Left renal cortex interstitium (tissue), 4 donors: ENCODE data around the gene NAV2. TPM values are rescaled to one million over a fixed set of nuclear protein-coding genes. Genes with fewer than 3 reads are reported as not detected.

ENCODE experiments used
- DNase-seq, 4 donors: peaks; one replicate each; pipeline ENCODE4 v3.0.0-alpha.2; 2013; ENCODE audit warnings: low read depth in 4 of 4, low spot score in 2 of 4, missing footprints in 1 of 4
- polyA plus RNA-seq, 4 donors: library from polyadenylated mRNA; unstranded; fragments of 120-200 nt; gene quantifications; one replicate each; pipeline ENCODE4 v1.2.1, GENCODE V29; 2013; ENCODE audit not compliant: insufficient read length in 4 of 4

NAV2 gene
- polyA plus RNA-seq, 4 donors = 29.7 to 61.7 (median 39.1) TPM

DNA sequence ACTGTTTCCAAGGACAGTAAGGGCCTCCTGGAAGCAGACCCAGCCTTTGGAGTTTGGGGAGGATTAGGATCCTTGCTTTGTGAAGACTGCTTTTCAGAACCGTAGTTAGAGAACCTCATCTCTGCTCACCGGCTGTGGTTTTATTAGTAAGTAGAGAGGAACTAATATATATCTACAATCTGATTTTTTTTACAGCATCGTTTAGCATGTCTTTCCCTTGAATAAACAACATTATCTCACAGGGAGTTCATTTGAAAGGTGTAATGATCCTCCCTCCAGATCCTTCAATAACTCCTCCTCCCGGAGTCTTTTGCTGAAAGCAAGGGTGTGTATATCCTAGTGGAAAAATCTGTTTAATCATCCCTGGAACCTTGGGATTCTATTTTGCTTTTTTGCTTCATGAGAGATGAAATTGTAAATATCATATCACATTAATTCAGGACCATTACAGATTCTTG is 314.9 kb downstream of the NAV2 start:
- DNase-seq = no peak

DNA sequence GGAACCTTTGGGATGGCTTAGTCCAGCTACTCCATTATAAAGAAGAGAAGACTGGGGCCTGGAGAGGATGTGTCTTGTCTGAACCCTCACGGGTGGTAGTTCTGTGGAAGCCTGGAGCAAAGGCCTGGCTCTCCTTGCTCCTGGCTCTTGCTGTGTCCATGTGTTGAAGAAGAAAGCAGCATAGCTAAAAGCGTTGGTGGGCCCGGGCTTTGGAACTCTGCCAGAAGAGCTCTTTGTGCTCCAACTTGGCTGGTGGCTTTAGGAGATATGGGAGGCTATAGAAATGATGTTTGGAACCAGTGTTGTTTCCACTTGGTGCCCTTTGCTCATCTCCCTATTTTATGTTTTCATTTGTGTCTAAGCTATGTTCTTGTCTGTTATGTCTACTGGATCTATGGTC is 316.6 kb downstream of the NAV2 start:
- no peak for DNase-seq

DNA sequence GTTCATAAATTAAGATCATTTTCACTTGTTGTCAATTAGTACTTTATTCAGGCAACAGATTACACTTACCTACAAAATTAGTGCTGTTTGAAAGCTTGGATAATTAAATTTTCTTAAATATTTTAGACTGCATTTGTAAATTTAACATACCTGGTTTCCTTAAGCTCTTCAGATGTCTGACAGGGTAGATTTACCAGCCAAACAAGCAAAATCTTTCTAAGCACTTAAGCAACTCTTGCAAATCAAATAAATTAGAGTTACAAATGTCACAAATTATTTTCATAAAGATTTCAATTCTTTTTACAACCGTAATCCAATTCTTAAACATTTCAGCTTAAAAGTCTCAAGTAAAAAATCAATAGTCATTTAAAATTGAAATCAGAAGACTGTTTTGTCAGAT is 317.8 kb downstream of the NAV2 start:
- no peak for DNase-seq

DNA sequence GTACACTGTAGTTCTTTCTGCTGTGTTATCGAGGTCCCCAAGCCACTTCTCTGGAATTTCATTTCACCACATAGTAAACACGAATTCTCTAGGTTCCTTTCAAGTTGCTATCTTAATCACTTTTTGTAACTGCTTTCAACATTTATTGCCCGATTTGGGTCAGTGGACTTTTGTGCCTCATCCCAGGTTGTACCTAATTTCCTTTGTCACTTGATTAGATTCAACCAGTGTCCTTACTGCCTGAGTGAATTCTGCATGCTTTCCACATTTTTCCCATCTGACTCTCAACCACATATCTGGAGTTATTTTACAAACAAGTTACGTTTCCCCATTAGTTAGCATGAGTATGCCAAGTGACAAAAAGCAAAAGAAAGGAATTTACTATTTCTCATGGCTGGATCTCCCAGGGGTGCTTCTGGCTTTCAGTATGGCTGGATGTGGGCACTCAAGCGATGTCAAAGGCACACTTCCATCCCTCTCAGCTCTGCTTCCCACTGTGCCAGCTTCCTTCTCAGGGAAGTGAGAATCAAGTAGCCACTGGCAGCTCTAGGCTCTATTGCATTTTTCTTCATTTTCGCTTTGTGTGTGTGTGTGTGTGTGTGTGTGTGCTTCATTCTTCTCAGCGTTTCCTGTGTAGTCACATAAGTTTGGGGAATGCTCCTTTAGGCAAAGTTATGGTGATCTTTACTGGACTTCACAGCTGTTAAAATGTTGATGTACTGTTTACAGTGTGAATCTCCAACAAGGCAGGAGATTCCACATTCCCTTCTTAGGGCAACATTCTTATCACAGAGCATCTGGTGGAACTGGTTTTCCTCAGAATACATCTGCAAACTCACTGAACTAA is 318.7 kb downstream of the NAV2 start:
- DNase-seq = no peak

DNA sequence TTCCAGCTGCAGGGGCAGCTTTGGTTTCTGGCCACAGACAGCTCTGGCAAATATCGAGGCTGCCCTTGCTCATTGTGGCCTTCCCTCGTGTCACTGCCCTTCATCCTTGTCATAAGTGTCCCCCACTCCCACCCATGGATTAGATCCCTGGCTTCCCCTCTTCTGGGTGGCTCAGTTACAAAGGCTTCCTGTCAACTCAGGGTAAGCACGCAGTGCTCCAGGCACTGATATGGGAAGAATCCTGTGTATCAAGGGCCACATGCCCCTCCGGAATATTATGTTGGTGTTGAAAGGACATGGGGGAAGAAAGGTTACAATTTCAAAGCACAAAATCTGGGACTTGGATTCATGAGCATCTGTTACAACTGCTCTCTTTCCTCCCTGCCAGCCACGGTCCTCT is 319.5 kb downstream of the NAV2 start:
- DNase-seq = no peak

DNA sequence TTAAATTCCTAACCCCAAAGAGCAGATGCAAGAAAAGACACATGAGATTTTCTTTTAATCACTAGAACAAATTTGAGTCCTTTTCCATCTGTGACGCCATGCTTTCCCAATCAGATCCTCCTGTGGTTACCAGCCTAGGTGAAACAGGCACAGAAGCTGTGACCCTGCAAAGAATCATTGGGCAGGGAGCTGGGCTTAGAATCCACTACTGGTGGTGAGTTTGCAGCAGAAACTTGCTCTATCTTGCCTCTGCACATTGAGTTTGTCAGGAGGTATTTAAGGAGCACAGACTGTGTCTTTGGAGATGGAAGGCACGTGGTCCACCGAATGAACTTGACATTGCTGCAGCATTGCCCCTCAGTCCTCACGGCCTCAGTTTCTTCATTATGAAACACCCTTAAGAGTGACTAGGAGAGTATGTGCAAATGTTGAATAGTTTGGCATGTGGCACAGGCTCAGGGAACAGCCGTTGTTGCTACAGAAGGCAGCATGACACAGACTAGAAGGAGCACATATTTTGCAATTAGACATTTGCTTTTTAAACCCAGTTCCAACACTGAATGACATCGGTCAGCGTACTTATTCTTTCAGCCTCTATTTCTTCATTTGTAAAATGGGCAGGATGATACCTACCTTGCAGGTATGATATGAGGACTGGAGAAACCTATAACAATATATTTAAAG is 320.1 kb downstream of the NAV2 start:
- DNase-seq = no peak

DNA sequence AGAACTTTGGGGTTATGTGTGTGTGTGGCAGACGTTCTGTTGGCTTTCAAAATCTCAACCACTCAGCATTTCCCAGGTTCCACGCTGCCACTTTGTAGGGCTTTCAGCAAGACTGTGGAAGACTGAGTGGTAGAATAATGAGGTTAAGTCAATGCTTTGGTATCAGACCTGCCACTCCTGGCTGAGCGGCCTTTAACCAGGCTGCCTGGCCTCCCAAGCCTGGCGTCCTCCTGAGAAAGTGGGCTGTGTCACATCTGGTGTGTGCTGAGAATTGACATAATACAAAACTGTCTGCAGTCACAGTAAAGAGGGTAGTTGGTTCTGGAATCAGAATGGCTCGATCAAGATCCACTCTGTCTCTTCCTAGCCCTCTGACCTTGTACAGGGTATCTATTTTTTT is 321.2 kb downstream of the NAV2 start:
- no peak for DNase-seq

DNA sequence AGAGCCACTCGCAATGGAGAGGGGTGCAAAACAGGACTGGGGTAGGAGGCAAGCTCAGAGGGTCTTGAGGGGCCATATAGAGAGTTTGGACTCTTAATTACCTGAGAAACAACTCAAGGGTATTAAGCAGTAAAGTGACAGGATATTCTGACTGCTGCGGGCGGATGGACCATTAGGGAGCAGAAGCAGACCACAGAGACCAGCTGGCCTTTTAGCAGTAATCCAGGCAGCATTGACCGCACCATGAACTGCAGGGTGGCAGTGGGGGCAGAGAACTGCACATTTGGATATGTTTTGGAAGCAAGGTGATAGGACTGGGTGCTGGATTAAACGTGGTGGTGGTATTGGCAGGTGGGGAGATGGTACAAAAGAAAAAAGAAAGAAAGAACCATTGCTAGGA is 322.3 kb downstream of the NAV2 start:
- DNase-seq = no peak

DNA sequence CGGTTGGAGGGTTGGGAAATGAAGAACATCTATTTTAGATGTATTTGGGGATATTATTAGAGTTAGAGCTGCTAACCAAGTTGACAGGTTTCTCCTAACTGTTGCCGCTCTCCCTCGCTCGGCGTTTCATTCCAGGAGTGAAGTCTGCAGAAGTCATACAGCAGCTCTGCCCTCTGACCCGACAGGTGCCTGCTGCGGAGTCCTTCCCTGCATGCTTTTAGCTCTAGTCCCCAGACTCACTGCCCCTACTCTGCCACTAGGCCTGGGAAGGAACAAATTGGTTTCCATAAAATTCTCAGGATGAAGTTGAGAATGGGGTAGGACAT is 322.7 kb downstream of the NAV2 start:
- no peak for DNase-seq

DNA sequence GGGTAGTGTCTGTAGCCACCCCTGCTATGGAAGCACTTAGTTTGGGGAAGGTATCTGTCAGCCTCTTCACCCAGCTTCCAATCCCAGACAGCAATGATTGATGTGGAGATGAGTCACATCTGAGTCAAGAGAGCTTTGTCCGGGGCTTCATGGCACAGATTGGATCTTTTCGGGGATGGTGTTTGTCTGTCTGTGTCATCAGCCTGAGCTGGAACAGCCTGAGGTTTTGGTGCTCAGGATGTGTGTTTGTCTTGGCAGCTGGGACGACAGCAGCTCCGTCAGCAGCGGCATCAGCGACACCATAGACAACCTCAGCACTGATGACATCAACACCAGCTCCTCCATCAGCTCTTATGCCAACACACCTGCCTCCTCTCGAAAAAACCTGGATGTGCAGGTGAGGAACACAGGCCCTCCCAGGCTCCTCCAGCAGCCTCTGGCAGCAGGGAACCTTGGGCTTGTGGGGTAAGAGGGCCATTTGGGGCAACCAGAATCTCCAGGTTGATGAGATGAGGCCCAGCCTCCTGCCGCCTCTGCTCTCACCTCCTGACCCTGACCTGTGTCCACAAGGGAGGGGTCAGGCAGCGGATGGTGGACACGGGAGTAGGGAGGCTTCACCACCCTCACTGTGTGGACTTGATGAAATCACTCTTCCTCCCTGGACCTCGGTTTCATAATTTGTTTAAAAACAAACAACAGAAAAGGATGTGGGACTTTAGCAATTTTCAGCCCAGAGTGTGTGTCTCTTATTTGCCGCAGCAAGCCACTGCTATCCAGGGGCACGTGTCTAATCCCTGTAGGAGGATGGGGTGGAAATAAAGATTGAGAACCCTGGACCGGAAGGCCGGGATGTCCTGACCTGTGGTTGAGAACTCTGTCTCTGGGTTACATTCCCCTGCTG is 323.3 kb downstream of the NAV2 start:
- DNase-seq = no peak

DNA sequence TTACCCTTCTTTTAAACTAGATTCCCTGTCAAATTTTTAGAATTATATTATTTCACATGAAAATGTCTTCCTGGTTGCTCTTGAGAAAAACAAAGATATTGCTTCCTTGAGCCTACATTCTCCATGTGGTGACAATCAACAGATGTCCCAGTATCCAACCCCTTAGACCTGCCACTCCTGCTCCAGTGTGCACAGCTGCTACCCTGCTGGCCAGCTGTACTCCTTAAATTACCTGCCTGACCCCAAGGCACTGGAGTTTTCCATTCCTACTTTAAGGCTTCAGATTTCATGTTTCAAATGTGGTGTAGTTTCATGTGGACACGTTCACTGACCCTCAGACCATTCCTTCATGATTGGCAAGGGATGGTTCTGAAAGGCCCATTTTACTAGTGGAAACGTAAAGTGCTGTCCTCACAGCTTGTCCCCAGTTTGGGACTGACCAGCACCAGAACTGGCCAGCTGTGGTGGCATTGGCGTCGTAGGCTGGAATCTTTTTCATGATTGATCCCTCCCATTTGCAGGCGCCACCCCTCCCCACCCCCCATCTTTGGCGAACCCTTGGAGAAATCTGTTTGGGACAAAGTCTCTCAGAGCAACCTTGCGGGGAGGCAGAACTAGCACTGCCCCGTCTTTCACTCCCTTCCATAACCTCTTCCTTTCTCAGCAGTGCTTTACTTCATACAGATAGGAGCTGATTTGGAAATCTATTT is 324.1 kb downstream of the NAV2 start:
- DNase-seq = no peak

DNA sequence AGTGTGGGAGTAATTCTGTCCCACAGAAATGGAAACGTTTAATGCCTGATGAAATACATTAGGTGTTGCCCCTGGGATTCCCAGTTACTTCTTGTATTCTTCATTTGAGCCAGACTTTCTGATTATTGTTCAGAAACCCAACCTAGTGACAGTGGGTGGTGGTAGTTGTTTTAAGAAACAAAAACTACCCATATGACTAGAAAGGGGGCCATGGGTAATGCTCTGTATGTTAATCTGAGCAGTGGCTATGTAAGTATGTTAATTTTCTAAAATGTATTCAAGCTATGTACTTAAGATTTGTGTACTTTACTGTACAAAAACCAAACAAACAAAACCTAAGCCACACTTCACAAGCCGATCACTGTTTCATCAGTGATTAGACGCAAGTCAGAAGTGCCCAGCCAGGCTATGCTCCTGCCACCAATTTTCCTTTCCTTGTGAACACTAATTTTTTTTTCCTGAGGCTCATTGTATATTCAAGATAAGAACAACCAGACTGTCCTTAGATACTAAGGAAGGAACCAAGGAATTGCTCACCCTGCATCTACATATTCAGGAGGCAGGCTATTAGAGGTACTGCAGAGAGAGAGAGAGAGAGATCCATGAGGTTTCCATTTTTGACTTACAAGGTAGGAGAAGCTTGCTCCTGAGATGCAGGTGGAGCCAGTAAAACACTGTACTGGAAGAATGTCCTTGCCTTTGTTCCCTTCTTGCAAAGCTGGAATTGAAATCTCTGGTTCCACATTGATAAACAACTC is 324.9 kb downstream of the NAV2 start:
- no peak for DNase-seq

DNA sequence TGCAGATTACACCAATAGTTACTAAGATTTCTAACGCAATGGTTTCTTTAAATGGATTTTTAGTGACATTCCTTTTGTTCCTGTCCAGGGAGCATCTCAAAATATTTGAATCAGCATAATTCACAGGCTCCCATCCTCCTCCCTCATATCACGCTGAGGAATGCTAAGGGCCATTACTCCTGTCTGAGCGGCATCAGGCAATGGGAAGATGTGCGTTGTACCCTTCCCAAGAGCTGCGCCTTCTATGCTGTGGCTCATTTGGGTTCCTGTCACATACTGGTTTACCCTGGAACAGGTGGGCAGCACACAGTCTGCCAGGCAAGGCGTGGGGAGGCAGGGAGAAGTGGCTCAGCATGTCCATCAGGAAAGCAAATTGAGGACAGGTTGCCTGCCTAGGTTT is 325.8 kb downstream of the NAV2 start:
- no peak for DNase-seq

DNA sequence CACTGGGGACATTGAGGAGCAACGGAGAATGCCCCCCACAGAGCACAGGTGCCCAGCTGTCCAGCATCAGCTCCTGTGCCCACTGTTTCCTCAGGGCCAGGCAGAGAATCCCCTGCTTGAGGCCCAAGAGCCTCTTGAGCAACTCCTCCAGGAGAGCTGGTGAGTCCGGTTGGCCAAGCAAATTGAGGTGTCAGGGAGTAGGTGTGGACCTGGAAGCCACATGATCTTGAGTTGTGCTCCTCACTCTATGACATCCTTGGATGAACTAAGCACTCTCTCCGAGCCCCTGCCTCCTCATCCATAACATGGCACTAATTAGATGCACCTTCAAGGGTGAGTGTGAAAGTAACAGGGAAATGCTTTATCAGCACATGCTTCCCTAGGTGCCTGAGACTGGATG is 326.3 kb downstream of the NAV2 start:
- no peak for DNase-seq

DNA sequence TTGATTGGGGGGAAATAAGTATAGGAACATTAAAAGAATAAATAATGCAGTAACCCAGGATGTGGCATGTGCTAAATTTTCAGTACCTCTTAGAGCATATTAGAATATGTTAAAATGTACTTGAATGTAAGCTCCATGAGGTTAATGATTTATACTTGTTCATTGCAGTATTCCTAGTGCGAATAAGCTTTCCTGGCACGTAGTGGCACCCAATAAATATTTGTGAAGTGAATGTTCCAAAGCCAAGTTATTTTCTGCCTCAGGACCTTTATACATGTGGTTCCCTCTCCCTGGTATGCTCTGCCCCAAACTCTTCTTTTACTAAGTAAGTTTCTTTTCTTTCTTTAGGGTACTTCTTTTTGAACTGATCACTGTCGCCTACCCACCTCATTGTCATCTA is 328.9 kb downstream of the NAV2 start:
- no peak for DNase-seq

DNA sequence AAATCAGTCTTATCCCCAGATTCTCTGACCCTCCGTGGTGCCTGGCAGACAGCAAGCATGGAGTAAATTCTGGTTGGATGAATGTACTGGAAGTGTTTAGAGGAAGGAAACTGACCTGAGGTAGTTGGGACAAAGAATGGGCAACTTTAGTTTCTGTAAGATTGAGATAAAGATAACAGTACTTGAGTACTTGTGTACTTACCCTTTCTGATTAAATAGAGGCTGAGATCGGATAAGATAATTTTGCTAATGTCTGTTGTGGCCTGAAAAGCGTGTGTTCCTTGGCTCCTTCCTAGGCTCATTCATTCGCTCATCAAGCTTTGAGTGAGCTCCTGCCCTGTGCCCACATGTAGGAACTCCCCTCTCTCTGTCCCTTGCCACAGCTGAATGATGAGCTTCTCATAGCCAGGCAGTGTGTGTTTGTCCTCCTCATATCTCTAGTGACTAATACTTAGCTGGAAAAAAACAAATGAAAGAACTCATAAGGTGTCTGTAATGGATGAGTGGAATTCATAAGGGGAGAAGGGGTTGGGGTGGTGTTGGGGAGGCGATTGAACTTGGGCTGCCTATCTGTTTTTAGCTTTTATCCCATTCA is 329.5 kb downstream of the NAV2 start:
- DNase-seq = no peak

DNA sequence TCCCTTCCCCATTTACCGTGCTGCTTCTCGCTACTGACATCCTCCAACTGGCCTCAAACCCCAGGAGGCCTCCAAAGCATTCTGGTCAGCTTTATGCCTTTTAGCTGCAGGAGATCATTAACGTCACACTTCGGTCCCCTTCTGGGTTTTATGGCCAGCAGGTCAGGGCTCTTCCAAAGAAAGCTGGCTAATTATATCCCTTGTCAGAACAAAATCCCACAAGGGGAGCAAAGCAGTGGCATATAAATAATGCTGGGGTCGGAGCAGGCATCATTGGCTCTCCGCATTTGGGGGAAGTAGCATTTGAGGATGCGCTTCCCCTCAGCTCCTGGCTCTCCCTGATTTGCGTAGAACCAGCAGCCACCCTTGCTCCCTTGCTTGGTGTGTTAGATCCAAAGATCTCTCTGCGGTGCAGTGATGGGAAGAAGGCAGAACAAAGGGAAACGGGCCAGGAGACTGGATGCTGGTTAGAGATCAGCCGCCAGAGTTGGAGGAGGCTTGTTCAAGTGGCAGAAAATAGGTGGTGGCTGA is 330.2 kb downstream of the NAV2 start:
- DNase-seq = no peak

DNA sequence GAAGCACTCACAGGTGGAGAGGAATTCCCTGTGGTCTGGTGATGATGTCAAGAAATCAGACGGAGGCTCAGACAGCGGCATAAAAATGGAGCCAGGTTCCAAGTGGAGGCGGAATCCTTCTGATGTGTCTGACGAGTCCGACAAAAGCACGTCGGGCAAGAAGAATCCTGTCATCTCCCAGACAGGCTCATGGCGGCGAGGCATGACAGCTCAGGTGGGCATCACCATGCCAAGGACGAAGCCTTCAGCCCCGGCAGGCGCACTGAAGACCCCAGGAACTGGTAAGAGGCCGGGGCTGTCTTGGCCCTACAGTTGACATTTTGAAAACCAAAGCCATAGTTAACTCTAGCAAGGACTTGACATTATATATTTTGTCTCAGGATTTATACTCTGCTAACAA is 331.4 kb downstream of the NAV2 start:
- no peak for DNase-seq

DNA sequence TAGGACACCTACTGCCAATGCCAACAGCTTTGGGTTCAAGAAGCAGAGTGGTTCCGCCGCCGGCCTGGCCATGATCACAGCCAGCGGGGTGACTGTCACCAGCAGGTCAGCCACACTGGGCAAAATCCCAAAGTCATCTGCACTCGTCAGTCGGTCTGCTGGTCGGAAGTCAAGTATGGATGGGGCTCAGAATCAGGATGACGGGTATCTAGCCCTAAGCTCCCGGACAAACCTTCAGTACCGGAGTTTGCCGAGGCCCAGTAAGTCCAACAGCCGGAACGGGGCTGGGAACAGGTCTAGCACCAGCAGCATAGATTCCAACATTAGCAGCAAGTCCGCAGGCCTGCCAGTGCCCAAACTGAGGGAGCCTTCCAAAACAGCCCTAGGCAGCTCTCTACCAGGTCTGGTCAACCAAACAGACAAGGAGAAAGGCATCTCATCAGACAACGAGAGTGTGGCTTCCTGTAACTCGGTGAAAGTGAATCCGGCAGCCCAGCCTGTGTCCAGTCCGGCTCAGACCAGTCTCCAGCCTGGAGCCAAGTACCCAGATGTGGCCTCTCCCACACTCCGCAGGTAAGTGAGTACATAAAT is 332.6 kb downstream of the NAV2 start:
- DNase-seq = no peak
